CD14-positive monocyte (primary cell): ENCODE measurements around the gene PCP4L1. TPM values are rescaled to one million over a fixed set of nuclear protein-coding genes. Genes with fewer than 3 reads are reported as not detected.

Source experiments
- DNase-seq, 3 donors: peaks; one replicate each; pipeline ENCODE4 v3.0.0-alpha.2; 2011 to 2022
- H2AFZ ChIP-seq: 2 replicates; pipeline ENCODE4 v1.6.0; 2012; ENCODE audit warnings: mild to moderate bottlenecking, low read depth, low read length, inconsistent platforms; ENCODE audit not compliant: insufficient read depth, poor library complexity, severe bottlenecking
- H3K27ac ChIP-seq, 2 donors: 1 replicate in 1 of 2; 2 replicates in 1 of 2; pipeline ENCODE4 v1.5.1; 2012 to 2013; ENCODE audit warnings: low read length in 2 of 2, control low read depth in 1 of 2, inconsistent platforms in 1 of 2, low read depth in 1 of 2, mild to moderate bottlenecking in 1 of 2
- H3K27me3 ChIP-seq, 2 donors: one replicate each; pipeline versions ENCODE4 v1.6.0 to v1.6.1; 2011 to 2013; ENCODE audit warnings: low read length in 2 of 2; ENCODE audit not compliant: control insufficient read depth in 2 of 2, insufficient read depth in 2 of 2
- H3K36me3 ChIP-seq, 2 donors: replicated peaks in 1 of 2; 1 replicate in 1 of 2; 2 replicates in 1 of 2; pipeline versions ENCODE4 v1.5.1 to v1.6.1; 2012 to 2013; ENCODE audit warnings: low read length in 2 of 2, control low read depth in 1 of 2, inconsistent platforms in 1 of 2, mild to moderate bottlenecking in 1 of 2; ENCODE audit not compliant: insufficient read depth in 2 of 2, control insufficient read depth in 1 of 2
- H3K4me1 ChIP-seq, 2 donors: 1 replicate in 1 of 2; 2 replicates in 1 of 2; pipeline versions ENCODE4 v1.5.1 to v1.6.1; 2012 to 2013; ENCODE audit warnings: low read length in 2 of 2, control low read depth in 1 of 2, inconsistent platforms in 1 of 2, mild to moderate bottlenecking in 1 of 2, moderate library complexity in 1 of 2; ENCODE audit not compliant: insufficient read depth in 2 of 2, control insufficient read depth in 1 of 2
- H3K4me2 ChIP-seq: replicated peaks from 2 replicates; pipeline ENCODE3; 2012; ENCODE audit warnings: low read length, moderate library complexity, mild to moderate bottlenecking; ENCODE audit not compliant: poor library complexity, severe bottlenecking; ENCODE audit errors: extremely low read depth
- H3K4me3 ChIP-seq, 3 experiments: fragments of 200-600 bp in 1 of 3; sonication (generic) in 1 of 3; replicated peaks in 1 of 3; 1 replicate in 2 of 3; 2 replicates in 1 of 3; pipeline ENCODE4 v1.5.1; 2011 to 2013; ENCODE audit warnings: low read length in 3 of 3, mild to moderate bottlenecking in 3 of 3, control low read depth in 2 of 3, low read depth in 2 of 3, inconsistent platforms in 1 of 3, moderate library complexity in 1 of 3
- H3K79me2 ChIP-seq: 2 replicates; pipeline ENCODE4 v1.6.0; 2012; ENCODE audit warnings: mild to moderate bottlenecking, control low read depth, inconsistent platforms, low read length, moderate library complexity; ENCODE audit not compliant: insufficient read depth
- H3K9ac ChIP-seq: 2 replicates; pipeline ENCODE4 v1.6.0; 2017; ENCODE audit warnings: low read length, mild to moderate bottlenecking; ENCODE audit not compliant: insufficient read depth, poor library complexity, severe bottlenecking
- H3K9me3 ChIP-seq, 2 donors: replicated peaks in 1 of 2; 1 replicate in 1 of 2; 2 replicates in 1 of 2; pipeline versions ENCODE4 v1.5.1 to v1.6.1; 2012 to 2013; ENCODE audit warnings: low read length in 2 of 2, control low read depth in 1 of 2; ENCODE audit not compliant: control insufficient read depth in 1 of 2, insufficient read depth in 1 of 2
- H4K20me1 ChIP-seq: 2 replicates; pipeline ENCODE4 v1.6.0; 2012; ENCODE audit warnings: mild to moderate bottlenecking, low read length, control low read depth, moderate library complexity; ENCODE audit not compliant: insufficient read depth
- H3K27ac Mint-ChIP-seq, 7 donors: one replicate each; pipeline ENCODE4 v1.8.0; 2020; ENCODE audit warnings: mild to moderate bottlenecking in 7 of 7, mixed read lengths in 7 of 7, moderate library complexity in 6 of 7, inconsistent platforms in 2 of 7
- H3K27me3 Mint-ChIP-seq, 3 donors: one replicate each; pipeline ENCODE4 v1.8.0; 2021 to 2022; ENCODE audit warnings: low read depth in 3 of 3, mild to moderate bottlenecking in 3 of 3, mixed read lengths in 3 of 3, moderate library complexity in 3 of 3, inconsistent platforms in 1 of 3
- H3K36me3 Mint-ChIP-seq, 2 donors: one replicate each; pipeline ENCODE4 v1.8.0; 2020; ENCODE audit warnings: mixed read lengths in 2 of 2, inconsistent platforms in 1 of 2, mild to moderate bottlenecking in 1 of 2
- H3K4me1 Mint-ChIP-seq: one replicate; pipeline ENCODE4 v1.8.0; 2020; ENCODE audit warnings: mild to moderate bottlenecking, mixed read lengths
- H3K4me3 Mint-ChIP-seq, 2 donors: one replicate each; pipeline ENCODE4 v1.8.0; 2020; ENCODE audit warnings: mild to moderate bottlenecking in 2 of 2, mixed read lengths in 2 of 2, moderate library complexity in 1 of 2
- H3K9me3 Mint-ChIP-seq, 7 donors: one replicate each; pipeline ENCODE4 v1.8.0; 2020 to 2022; ENCODE audit warnings: mixed read lengths in 7 of 7, mild to moderate bottlenecking in 6 of 7, moderate library complexity in 6 of 7, inconsistent platforms in 2 of 7
- WGBS: methylation state at CpG from one replicate; pipeline ENCODE4 v1.1.5; 2013; ENCODE audit warnings: missing lambda C conversion rate; ENCODE audit not compliant: insufficient coverage; 5-methylcytosine and 5-hydroxymethylcytosine counted together
- intact Hi-C, 2 donors: fragments of 100-400 bp; cut with micrococcal nuclease; formaldehyde crosslinking; loops; one replicate each; pipeline versions ENCODE4 v1.15.0 to v1.15.1; 2023
- polyA plus RNA-seq, 3 donors: library from polyadenylated mRNA; depleted of rRNA in 1 of 3; unstranded in 2 of 3; stranded (reverse) in 1 of 3; fragments of 300-500 nt in 2 of 3; fragments of >200 nt in 1 of 3; fragmentation: Illumina TruSeq in 2 of 3; gene quantifications; 1 replicate in 2 of 3; 2 replicates in 1 of 3; pipeline ENCODE4 v1.2.3, GENCODE V29; 2012 to 2021
- TF ChIP-seq, protein P1 (sequence below): fragments of 200-600 bp; IDR thresholded peaks from one replicate; pipeline ENCODE4 v1.8.0; 2022; ENCODE audit warnings: antibody characterized with exemption, mild to moderate bottlenecking

PCP4L1 gene
- polyA plus RNA-seq, 3 donors: not detected

DNA sequence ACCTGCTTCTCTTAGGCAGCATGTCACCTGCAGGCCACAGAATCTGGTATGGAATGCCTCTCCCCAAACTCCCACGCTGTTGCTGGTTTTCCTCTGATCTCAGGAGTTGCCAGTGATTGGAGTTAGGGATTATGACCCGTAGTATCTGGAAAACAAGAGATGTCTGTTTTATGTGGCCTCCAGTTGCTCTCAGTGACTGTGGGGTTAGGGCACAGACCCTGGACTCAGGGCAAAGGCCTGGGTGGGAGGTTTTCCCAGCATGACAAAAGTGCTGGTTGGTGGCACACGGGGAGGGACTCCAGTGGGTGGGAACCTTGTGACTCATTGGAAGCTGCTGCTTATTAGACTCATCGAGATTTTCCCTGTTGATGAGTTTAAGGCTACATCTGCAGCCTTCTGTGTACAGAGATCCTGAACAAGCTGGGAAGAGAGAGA is 20.5 kb upstream of the PCP4L1 start, which contains the start of gene NR1I3:
NR1I3 (minus strand) TSS at position 165 of the 435 bp plus-strand sequence. CDS start 1,638 bp downstream, outside the sequence.
- Mint-ChIP-seq H3K9me3 (no peaks in the 10 kb centered on the region), H3K4me3 (no peak within 1 kb of the TSS), H3K4me1 (peaks cover 12% of the 10 kb centered on the region), H3K36me3 (no peaks in the 10 kb centered on the region), H3K27me3 (peaks cover 0 to 6% (median 0%) of the 10 kb centered on the region in 3 donors), H3K27ac (peak within 1 kb of the TSS in 1 of 7 donors; percentile 34)
- 82% methylated on average over 3 of the region's 4 CpGs for WGBS
- Histone ChIP-seq H3K9ac (no peak within 1 kb of the TSS), H4K20me1 (no peaks in the 10 kb centered on the region), H3K4me1 (peaks cover 6 to 13% of the 10 kb centered on the region in 2 donors), H3K27ac (no peak within 1 kb of the TSS), H2AFZ (no peak within 1 kb of the TSS), H3K79me2 (no peaks in the 10 kb centered on the region), H3K4me2 (no peak within 1 kb of the TSS), H3K36me3 (no peaks in the 10 kb centered on the region), H3K9me3 (no peaks in the 10 kb centered on the region), H3K27me3 (no peaks in the 10 kb centered on the region), H3K4me3 (no peak within 1 kb of the TSS)
- TF ChIP-seq, protein P1, sequence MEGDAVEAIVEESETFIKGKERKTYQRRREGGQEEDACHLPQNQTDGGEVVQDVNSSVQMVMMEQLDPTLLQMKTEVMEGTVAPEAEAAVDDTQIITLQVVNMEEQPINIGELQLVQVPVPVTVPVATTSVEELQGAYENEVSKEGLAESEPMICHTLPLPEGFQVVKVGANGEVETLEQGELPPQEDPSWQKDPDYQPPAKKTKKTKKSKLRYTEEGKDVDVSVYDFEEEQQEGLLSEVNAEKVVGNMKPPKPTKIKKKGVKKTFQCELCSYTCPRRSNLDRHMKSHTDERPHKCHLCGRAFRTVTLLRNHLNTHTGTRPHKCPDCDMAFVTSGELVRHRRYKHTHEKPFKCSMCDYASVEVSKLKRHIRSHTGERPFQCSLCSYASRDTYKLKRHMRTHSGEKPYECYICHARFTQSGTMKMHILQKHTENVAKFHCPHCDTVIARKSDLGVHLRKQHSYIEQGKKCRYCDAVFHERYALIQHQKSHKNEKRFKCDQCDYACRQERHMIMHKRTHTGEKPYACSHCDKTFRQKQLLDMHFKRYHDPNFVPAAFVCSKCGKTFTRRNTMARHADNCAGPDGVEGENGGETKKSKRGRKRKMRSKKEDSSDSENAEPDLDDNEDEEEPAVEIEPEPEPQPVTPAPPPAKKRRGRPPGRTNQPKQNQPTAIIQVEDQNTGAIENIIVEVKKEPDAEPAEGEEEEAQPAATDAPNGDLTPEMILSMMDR: no peak
- intact Hi-C loops: no loop called here
- DNase-seq: peak in 1 of 3 donors; percentile 13

DNA sequence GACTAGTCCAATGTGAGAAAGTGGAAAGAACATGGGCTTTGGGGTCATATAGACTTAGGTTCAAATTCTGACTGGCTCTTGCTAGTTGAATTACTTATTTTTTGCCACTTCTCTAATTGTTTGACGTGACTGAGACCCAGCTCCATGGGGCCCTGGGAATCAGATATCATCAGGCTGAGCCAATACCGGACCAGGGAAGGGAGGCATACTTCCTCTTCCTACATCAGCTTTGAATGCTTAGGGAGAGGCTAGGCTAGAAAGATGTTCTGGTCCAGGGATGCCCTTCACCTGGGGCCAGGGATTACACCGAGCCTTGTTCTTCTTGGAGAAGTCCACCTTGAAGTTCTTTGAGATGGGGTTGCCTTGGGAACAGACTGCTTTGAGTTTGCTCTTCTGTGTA is 16.9 kb upstream of the PCP4L1 start:
- Mint-ChIP-seq H3K27ac (no peak overlapping the region), H3K4me1 (peaks cover 12% of the 10 kb centered on the region), H3K9me3 (no peaks in the 10 kb centered on the region), H3K4me3 (no peak overlapping the region), H3K27me3 (peaks cover 0 to 6% (median 0%) of the 10 kb centered on the region in 3 donors), H3K36me3 (no peaks in the 10 kb centered on the region)
- H3K4me1 ChIP-seq: peaks cover 6 to 13% of the 10 kb centered on the region in 2 donors
- TF ChIP-seq, protein P1: no peak
- no peak overlapping the region for H2AFZ ChIP-seq
- DNase-seq: peak; percentile 30 to 61 (median 44)
- no peaks in the 10 kb centered on the region for H3K27me3 ChIP-seq
- H4K20me1 ChIP-seq: no peaks in the 10 kb centered on the region
- no peak overlapping the region for H3K9ac ChIP-seq
- intact Hi-C loops: no loop called here
- H3K36me3 ChIP-seq: no peaks in the 10 kb centered on the region
- H3K4me3 ChIP-seq: no peak overlapping the region
- H3K79me2 ChIP-seq: no peaks in the 10 kb centered on the region
- no peak overlapping the region for H3K27ac ChIP-seq
- no peaks in the 10 kb centered on the region for H3K9me3 ChIP-seq
- no peak overlapping the region for H3K4me2 ChIP-seq
- WGBS: no CpG with 5 or more reads among the region's 3 CpGs
